KBM-7 (cell line): ENCODE data around the gene NCAN.
"Not testable (repeated sequence)": the region's sequence is repeated elsewhere in the genome, so short reads cannot be mapped to it uniquely, and the experiment has no call there.

Experiments used
- DNase-seq: peaks from one replicate; pipeline ENCODE4 v3.0.0-alpha.2; 2015
- in situ Hi-C: fragments of 300-500 bp; cut with MboI; formaldehyde crosslinking; loops from 2 replicates; pipeline ENCODE4 v1.14.3; 2020; ENCODE audit warnings: low sequenced_read_pairs, low pct_unique_long_range_greater_than_20kb, mixed read lengths

Gene NCAN

GRCh38 chr19:19211499-19212420 is at the start of gene NCAN:
TSS of gene NCAN (plus strand) at chr19:19211958. CDS start at chr19:19216954, 4,996 bp downstream.
- DNase-seq, result no peak
- in situ Hi-C loops, result no loop called here

GRCh38 chr19:19162495-19162894 is 49.3 kb upstream of the NCAN start:
- DNase-seq, result no peak
- in situ Hi-C loops, result no loop called here

- DNase-seq, result no peak
- in situ Hi-C loops, result no loop called here
Measured at GRCh38 chr19:19165396-19165795, 46.4 kb upstream of the NCAN start.

GRCh38 chr19:19167612-19168011 is 44.1 kb upstream of the NCAN start:
- DNase-seq, result no peak
- in situ Hi-C loops, result no loop called here

GRCh38 chr19:19169236-19170052 is 42.3 kb upstream of the NCAN start:
- in situ Hi-C loops, result no loop called here
- DNase-seq, result no peak

- no peak for DNase-seq
- in situ Hi-C loops, result no loop called here
Measured at GRCh38 chr19:19170053-19170872, 41.5 kb upstream of the NCAN start, which contains the start of gene MEF2B. TSS of gene MEF2B (minus strand) at chr19:19170263. CDS start at chr19:19150735, 19,528 bp downstream.

GRCh38 chr19:19170873-19171672 is 40.7 kb upstream of the NCAN start:
- in situ Hi-C loops, result no loop called here
- DNase-seq, result no peak

GRCh38 chr19:19171821-19172532 is 39.8 kb upstream of the NCAN start:
- in situ Hi-C loops, result no loop called here
- DNase-seq, result no peak

GRCh38 chr19:19173243-19173642 is 38.5 kb upstream of the NCAN start:
- in situ Hi-C loops, DNase-seq: not testable (repeated sequence)

- DNase-seq, result no peak
- in situ Hi-C loops, result no loop called here
Measured at GRCh38 chr19:19176950-19177349, 34.8 kb upstream of the NCAN start.

GRCh38 chr19:19179548-19180441 is 32.0 kb upstream of the NCAN start:
- no peak for DNase-seq
- in situ Hi-C loops, result no loop called here

- DNase-seq, result no peak
- in situ Hi-C loops, result no loop called here
Measured at GRCh38 chr19:19181488-19181998, 30.2 kb upstream of the NCAN start.

GRCh38 chr19:19185853-19186740 is 25.7 kb upstream of the NCAN start:
- DNase-seq, result peak; percentile 92
- in situ Hi-C loops, result no loop called here

GRCh38 chr19:19186742-19187141 is 25.0 kb upstream of the NCAN start:
- no peak for DNase-seq
- in situ Hi-C loops, result no loop called here

GRCh38 chr19:19191768-19192077 is 20.0 kb upstream of the NCAN start:
- no peak for DNase-seq
- in situ Hi-C loops, result no loop called here
